GM12891 (cell line): ENCODE results near the gene PTPRG.

Experiments used
- PAX5 ChIP-seq: IDR thresholded peaks from 2 replicates; pipeline ENCODE4 v1.6.1; 2011; ENCODE audit warnings: low read length, moderate library complexity, mild to moderate bottlenecking; ENCODE audit not compliant: insufficient read depth, severe bottlenecking
- POLR2A ChIP-seq: IDR thresholded peaks from 2 replicates; pipeline ENCODE4 v1.6.1; 2011; ENCODE audit warnings: low read depth, low read length, control low read depth
- POLR2AphosphoS5 ChIP-seq: IDR thresholded peaks from 2 replicates; pipeline ENCODE4 v1.6.1; 2011; ENCODE audit warnings: low read depth, low read length, control low read depth
- SPI1 ChIP-seq: IDR thresholded peaks from 2 replicates; pipeline ENCODE4 v1.6.1; 2011; ENCODE audit warnings: low read depth, low read length, control low read depth
- TAF1 ChIP-seq: IDR thresholded peaks from 2 replicates; pipeline ENCODE4 v1.6.1; 2011; ENCODE audit warnings: low read depth, low read length, control low read depth

- TF ChIP-seq TAF1: no peak
- no peak for TF ChIP-seq POLR2A
- TF ChIP-seq POLR2AphosphoS5: no peak
- no peak for TF ChIP-seq SPI1
- no peak for TF ChIP-seq PAX5
Measured at GRCh38 chr3:61526308-61526707, 35.1 kb upstream of the PTPRG start.
